ENCODE data around the gene LHX4.

GRCh38 chr1:180267211-180267561, 37.1 kb downstream of the LHX4 start:
- no peak for TF ChIP-seq CTCF (IDR thresholded peaks at IDR 0.05 in 4 of 5, conservative IDR thresholded peaks at IDR 0.05 in 1 of 5)
- no peak for TF ChIP-seq POLR2A (IDR thresholded peaks at IDR 0.05)
